Measurements from ENCODE around the gene ALOXE3. TPM values are rescaled to one million over a fixed set of nuclear protein-coding genes. Genes with fewer than 3 reads are reported as not detected.

ALOXE3 gene
- total and polyA plus RNA-seq, 8 donors = 0.12 to 0.43 TPM; not detected in 6

DNA sequence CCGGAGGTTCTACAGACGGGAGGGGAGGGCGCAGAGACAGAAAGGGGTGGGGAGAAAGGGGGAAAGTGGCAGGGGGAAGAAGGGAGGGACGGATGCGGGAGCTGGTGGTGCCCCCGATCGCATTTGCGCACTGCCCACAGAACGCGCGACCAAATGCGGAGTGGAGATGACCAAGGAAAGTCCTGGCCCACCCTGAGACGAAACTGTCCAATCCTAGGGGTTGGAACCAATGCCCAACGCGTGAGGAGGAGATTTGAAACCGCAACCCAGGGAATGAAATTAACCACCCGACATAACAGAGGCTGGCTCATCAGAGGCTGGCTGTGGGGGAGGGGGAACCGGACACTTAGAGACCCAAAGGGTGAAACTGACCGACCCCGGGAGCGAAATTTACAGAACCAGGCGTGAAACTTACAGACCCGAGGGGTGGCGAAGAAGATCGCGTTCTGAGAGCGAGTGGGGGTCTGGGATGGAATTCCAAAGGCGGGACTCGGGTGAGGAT lies 4.2 kb upstream of the ALOXE3 start:
- DNase-seq = peak in 1 of 2 donors; percentile 59

DNA sequence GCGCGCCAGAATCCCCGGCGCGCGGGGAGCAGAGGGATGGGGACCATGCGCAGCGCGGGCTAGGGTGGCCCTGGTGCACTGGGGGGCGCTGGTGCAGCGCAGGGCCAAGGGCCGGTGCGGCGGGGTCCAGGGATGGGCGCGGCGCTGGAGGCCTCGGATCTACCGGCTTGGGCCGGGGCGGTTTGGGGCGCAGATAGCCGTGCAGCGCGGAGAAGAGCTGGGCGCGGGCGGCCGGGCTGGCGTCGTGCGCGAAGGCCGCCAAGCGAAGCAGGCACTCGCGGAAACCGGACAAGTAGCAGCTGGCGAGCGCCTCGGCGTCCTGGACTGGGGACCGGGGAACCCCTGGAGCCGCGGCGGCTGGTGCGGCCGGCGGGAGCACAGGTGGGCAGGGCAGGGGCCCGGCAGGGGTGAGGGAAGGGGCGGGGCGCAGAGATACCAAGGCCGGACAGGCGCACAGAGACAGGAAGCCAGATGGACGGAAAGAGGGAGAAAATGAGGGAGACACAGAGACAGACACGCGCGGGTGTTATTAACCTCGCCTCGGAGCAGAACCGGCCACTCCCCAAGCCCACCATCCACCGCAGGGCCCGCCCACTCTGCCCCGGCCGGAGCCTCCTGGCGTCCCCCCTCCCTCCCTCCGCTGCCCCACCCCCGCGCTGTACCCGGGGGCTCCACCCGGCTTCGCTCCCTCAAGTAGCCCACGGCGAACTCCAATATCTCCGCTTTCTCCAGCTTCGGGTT lies 3.5 kb upstream of the ALOXE3 start:
- 0 to 1% (median 1%) methylated on average over 43 to 76 of the region's 76 CpGs for WGBS, 5 donors
- TF ChIP-seq, protein P1, sequence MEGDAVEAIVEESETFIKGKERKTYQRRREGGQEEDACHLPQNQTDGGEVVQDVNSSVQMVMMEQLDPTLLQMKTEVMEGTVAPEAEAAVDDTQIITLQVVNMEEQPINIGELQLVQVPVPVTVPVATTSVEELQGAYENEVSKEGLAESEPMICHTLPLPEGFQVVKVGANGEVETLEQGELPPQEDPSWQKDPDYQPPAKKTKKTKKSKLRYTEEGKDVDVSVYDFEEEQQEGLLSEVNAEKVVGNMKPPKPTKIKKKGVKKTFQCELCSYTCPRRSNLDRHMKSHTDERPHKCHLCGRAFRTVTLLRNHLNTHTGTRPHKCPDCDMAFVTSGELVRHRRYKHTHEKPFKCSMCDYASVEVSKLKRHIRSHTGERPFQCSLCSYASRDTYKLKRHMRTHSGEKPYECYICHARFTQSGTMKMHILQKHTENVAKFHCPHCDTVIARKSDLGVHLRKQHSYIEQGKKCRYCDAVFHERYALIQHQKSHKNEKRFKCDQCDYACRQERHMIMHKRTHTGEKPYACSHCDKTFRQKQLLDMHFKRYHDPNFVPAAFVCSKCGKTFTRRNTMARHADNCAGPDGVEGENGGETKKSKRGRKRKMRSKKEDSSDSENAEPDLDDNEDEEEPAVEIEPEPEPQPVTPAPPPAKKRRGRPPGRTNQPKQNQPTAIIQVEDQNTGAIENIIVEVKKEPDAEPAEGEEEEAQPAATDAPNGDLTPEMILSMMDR (IDR thresholded peaks at IDR 0.05) = peak in 1 of 7 experiments; percentile 26
- TF ChIP-seq POLR2AphosphoS5 (IDR thresholded peaks at IDR 0.05) = no peak
- Histone ChIP-seq H3K27ac (peak overlapping the region in 3 of 5 donors; percentile 10 to 64 (median 40)), H3K27me3 (peaks cover 0 to 84% (median 60%) of the 10 kb centered on the region in 3 donors), H3K4me3 (peak overlapping the region; percentile 43 to 70 (median 50)), H3K36me3 (no peaks in the 10 kb centered on the region), H3K4me1 (peaks cover 85 to 99% (median 95%) of the 10 kb centered on the region in 4 donors), H3K9me3 (no peaks in the 10 kb centered on the region)
- intact Hi-C loops (cut with DNase I; ENCODE audit: low total_unique reads) = no loop called here
- DNase-seq = peak in 1 of 2 donors; percentile 87

More for the DNA sequence above, 4.2 kb upstream of the ALOXE3 start:
- no peaks in the 10 kb centered on the region for H3K9me3 ChIP-seq
- 1 to 2% (median 1%) methylated on average over 29 of the region's 29 CpGs for WGBS, 5 donors
- intact Hi-C loops (cut with DNase I; ENCODE audit: low total_unique reads) = no loop called here
- H3K36me3 ChIP-seq = no peaks in the 10 kb centered on the region
- TF ChIP-seq POLR2AphosphoS5 (IDR thresholded peaks at IDR 0.05) (no peak), POLR2A (IDR thresholded peaks at IDR 0.05) (no peak)
- TF ChIP-seq, protein P1 (IDR thresholded peaks at IDR 0.05) = no peak
- peak overlapping the region; percentile 43 to 70 (median 50) for H3K4me3 ChIP-seq
- peaks cover 0 to 84% (median 54%) of the 10 kb centered on the region in 3 donors for H3K27me3 ChIP-seq
- peaks cover 85 to 99% (median 95%) of the 10 kb centered on the region in 4 donors for H3K4me1 ChIP-seq
- peak overlapping the region in 2 of 5 donors; percentile 40 to 64 for H3K27ac ChIP-seq

- H3K27ac ChIP-seq = peak overlapping the region in 2 of 5 donors; percentile 40 to 64
- no peaks in the 10 kb centered on the region for H3K9me3 ChIP-seq
- peaks cover 80 to 94% (median 91%) of the 10 kb centered on the region in 4 donors for H3K4me1 ChIP-seq
- intact Hi-C loops (cut with DNase I; ENCODE audit: low total_unique reads) = no loop called here
- no peak for DNase-seq
- H3K4me3 ChIP-seq = peak overlapping the region; percentile 43 to 70 (median 50)
- 0 to 2% (median 1%) methylated on average over 11 to 25 of the region's 25 CpGs for WGBS, 5 donors
- H3K27me3 ChIP-seq = peaks cover 0 to 86% (median 65%) of the 10 kb centered on the region in 3 donors
- no peaks in the 10 kb centered on the region for H3K36me3 ChIP-seq
- TF ChIP-seq POLR2A (IDR thresholded peaks at IDR 0.05) (no peak), EP300 (IDR thresholded peaks at IDR 0.05) (no peak), POLR2AphosphoS5 (IDR thresholded peaks at IDR 0.05) (no peak)
- TF ChIP-seq, protein P1 (IDR thresholded peaks at IDR 0.05) = no peak
Measured at GRCh38 chr17:8121407-8121680, 3.0 kb upstream of the ALOXE3 start.

DNA sequence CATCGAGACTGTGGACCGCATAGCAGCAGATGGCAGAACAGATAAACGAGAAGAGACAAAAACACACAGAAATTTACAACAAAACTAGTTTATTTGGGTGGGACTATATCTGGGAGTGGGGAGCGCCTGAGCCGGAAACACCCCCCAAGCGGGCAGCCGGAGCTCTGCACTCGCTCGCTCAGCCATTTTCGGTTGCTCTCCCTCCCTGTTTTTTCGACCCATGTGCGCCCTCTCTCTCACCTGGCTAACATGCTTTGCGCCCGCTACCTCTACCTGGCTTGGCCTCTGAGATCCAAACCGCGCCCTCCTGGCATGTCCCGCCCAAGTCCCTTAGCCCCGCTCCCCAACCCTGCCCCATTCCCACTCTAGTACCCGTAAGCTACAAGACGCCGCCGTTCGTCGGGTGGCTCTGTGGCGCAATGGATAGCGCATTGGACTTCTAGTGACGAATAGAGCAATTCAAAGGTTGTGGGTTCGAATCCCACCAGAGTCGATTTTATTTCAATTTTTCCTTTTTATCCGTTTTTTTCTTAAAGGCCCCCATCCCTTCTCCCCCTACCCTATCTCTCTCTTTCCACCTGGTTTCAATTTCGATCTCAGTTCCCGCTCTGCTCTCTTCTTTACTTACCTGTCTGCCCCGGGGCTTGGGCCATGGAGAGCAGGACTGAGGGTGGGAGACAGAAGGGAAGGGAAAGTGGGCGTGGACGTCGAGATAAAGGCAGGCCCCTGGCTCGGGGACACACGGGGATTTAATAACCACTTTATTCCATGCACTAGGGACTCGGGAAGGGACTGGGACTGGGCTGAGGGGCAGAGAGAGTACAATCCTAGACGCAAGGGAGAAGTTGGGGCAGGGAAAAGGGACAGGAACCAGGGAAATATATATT lies 2.4 kb upstream of the ALOXE3 start:
- intact Hi-C loops (cut with DNase I; ENCODE audit: low total_unique reads) = no loop called here
- Histone ChIP-seq H3K36me3 (no peaks in the 10 kb centered on the region), H3K4me3 (peak overlapping the region; percentile 43 to 70 (median 50)), H3K4me1 (peaks cover 74 to 88% (median 85%) of the 10 kb centered on the region in 4 donors), H3K9me3 (no peaks in the 10 kb centered on the region), H3K27ac (peak overlapping the region in 3 of 5 donors; percentile 41 to 85 (median 66)), H3K27me3 (peaks cover 0 to 86% (median 71%) of the 10 kb centered on the region in 3 donors)
- peak; percentile 66 to 81 for DNase-seq
- TF ChIP-seq, protein P1 (IDR thresholded peaks at IDR 0.05) = peak in 2 of 7 experiments; percentile 22 to 32
- TF ChIP-seq POLR2A (IDR thresholded peaks at IDR 0.05) = no peak
- WGBS, 5 donors = 0 to 1% (median 1%) methylated on average over 39 to 40 of the region's 40 CpGs

Data from stomach (tissue), 9 donors.